AG10803 (cell line): Measurements from ENCODE around the gene COLEC12.
A peak's percentile ranks its signal among the peaks of the same experiment; 100 is the strongest.

Experiments used
- DNase-seq: peaks from one replicate; pipeline ENCODE4 v3.0.0; 2010; ENCODE audit warnings: low read depth
- H3K4me3 ChIP-seq: 2 replicates; pipeline ENCODE4 v1.5.1; 2011; ENCODE audit warnings: mild to moderate bottlenecking, low read length, control low read depth
- CTCF ChIP-seq: conservative IDR thresholded peaks from 2 replicates; pipeline ENCODE4 v1.5.1; 2011; ENCODE audit warnings: mild to moderate bottlenecking, low read length, control low read depth, inconsistent platforms

Gene COLEC12

GRCh38 chr18:404061-404636 lies 96.4 kb downstream of the COLEC12 start:
- no peak for TF ChIP-seq CTCF
- DNase-seq = no peak

GRCh38 chr18:402129-402528 lies 98.4 kb downstream of the COLEC12 start:
- no peak for DNase-seq
- H3K4me3 ChIP-seq = no peak overlapping the region
- no peak for TF ChIP-seq CTCF

More at GRCh38 chr18:404061-404636, 96.4 kb downstream of the COLEC12 start:
- H3K4me3 ChIP-seq = no peak overlapping the region

- TF ChIP-seq CTCF = no peak
- H3K4me3 ChIP-seq = no peak overlapping the region
- peak; percentile 99 for DNase-seq
These were observed 100.0 kb downstream of the COLEC12 start for GRCh38 chr18:400456-400855.

GRCh38 chr18:399631-400135 lies 100.8 kb downstream of the COLEC12 start:
- no peak overlapping the region; the same call in 1 of the 2 replicates for H3K4me3 ChIP-seq
- no peak for TF ChIP-seq CTCF
- DNase-seq = no peak

DNA sequence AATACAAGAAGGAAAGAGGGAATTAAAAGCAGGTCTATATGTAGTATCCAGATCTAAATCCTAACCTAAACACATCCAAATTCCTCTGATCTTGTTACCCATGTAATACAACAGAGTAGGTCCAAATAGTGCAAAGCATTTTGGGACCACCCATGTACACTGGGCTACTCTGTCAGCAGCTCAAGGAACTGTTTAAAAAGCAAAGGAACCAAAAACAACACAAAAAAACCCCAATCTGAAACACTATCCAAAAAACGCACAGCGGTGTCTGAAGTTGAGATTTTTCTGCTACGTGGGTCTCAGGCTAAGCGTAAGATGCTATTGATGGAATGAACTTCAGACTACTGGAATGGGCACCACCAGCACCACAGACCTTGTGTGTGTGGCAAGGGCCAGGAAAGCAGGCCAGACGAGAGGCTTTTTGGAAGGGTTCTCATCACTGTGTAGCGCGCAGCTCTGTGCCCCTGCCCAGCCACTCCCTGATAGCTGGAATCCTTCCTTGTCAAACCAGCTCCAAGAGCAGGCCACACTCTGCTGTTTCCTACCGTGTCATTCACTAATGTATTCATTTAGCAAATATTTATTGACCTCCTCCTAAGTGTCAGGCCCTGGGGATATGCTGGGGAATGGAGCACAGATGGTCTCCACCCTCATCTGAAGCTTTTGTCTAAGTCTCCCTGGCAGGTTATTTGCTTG lies 101.4 kb downstream of the COLEC12 start:
- no peak overlapping the region for H3K4me3 ChIP-seq
- no peak for TF ChIP-seq CTCF
- peak; percentile 81 for DNase-seq

DNA sequence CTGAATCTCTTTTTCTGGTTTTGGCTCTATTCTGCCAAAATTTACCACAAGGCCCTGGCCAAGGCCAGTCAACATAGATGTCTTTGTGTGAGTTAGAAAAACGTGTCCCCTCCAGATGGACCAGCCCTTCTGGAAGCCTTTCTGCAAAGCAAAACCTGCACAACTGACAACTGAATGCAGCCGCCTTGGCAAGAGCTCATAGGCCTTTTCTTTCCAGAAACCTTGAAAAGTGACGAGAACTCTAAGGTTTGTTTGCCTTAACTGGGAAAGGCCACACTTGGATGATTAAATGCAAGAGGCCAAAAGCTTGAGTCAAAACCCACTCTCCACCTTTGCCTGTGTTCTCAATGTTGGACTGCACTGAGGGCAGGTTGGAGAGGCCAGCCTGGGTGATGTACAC lies 103.9 kb downstream of the COLEC12 start:
- no peak overlapping the region for H3K4me3 ChIP-seq
- no peak for TF ChIP-seq CTCF
- DNase-seq = no peak

GRCh38 chr18:396251-396555 lies 104.3 kb downstream of the COLEC12 start:
- DNase-seq = peak; percentile 73
- TF ChIP-seq CTCF = no peak
- no peak overlapping the region for H3K4me3 ChIP-seq
